Activated CD8-positive, alpha-beta memory T cell treated with anti-CD3 and anti-CD28 coated beads for 4 hours (primary cell): ENCODE results near the gene OR1M1.
"Not testable (repeated sequence)": the region's sequence is repeated elsewhere in the genome, so short reads cannot be mapped to it uniquely, and the experiment has no call there.

Source experiments
- DNase-seq, 2 donors: peaks; one replicate each; pipeline ENCODE4 v3.0.0-alpha.2; 2020; ENCODE audit warnings: low read depth in 2 of 2

OR1M1 gene, protein sequence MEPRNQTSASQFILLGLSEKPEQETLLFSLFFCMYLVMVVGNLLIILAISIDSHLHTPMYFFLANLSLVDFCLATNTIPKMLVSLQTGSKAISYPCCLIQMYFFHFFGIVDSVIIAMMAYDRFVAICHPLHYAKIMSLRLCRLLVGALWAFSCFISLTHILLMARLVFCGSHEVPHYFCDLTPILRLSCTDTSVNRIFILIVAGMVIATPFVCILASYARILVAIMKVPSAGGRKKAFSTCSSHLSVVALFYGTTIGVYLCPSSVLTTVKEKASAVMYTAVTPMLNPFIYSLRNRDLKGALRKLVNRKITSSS

DNA sequence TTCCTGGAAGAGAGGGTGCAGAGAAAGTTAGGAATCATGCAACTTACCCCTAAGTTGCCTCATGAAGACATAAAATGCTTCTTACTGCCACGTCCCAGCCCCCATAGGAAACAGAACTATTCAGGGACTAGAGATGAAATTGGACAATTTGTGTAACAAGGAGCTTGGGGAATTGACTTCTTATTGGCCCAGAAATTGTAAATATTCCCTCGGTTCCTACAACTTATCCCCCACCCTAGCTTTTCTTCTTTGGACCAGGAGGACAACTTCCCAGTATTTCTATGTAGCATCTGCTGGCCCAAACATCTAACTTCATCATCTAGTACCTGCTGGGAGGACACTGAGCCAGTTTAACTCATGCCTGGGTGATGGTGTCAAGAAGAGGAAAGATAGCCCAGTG, at the start of gene OR1M1:
Gene OR1M1 (plus strand): TSS at position 301 of the 400 bp plus-strand sequence. CDS start 6,184 bp downstream, outside the sequence.
- DNase-seq: no peak

- no peak for DNase-seq
These were observed 49.3 kb upstream of the OR1M1 start for GRCh38 chr19:9037400-9038062.

- no peak for DNase-seq
These were observed 47.1 kb upstream of the OR1M1 start for GRCh38 chr19:9039728-9040127.

DNA sequence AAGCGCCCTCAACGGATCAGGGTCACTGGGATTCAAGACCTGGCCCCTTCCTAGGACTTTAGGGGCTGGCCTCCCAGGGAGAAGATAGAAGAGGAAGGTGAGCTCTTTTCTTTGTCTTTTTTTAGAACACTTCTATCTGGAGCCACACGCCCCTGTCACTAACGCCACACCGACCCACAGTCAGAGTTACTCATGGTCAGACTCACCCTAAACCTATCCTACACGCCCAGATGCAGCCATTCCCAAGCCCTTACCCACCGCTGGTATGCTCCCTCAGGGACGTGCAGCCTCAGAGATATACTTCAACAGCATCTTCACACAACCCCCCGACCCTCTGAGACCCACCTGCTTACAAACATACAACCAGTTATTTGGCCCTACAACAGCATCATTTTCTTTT, 46.7 kb upstream of the OR1M1 start:
- no peak for DNase-seq

GRCh38 chr19:9041023-9041422, 45.8 kb upstream of the OR1M1 start:
- DNase-seq: no peak

DNA sequence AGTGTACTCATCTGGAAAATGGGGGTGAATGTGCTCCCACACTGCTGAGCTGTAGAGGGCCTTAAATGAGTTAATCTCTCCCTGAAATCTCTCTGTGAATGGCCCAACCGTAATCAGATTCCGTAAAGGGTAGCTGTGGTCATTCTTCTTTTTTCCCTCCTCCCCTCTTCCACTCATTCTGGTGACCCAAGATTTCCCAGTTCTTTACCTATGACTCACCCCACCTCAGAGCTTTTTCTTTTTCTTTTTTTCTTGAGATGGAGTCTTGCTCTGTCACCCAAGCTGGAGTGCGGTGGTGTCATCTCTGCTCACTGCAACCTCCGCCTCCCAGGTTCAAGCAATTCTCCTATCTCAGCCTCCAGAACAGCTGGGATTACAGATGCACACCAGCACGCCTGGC, 43.3 kb upstream of the OR1M1 start:
- no peak for DNase-seq

DNA sequence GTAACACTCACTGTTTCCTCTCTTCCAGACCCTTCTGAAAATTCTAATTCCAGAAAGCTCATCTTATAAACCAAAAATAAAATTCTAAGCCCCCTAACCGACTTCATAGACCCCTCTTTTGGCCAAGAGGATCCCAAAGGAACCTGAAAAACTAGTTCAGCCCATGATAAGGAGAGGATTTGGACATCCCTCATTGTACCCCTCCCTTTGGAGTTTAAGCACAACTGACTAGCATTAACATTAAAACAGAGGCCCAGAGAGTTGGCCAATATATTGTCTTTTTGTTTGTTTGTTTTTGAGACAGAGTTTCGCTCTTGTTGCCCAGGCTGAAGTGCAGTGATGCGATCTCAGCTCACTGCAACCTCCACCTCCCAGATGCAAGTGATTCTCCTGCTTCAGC, 42.4 kb upstream of the OR1M1 start:
- DNase-seq: no peak

GRCh38 chr19:9046694-9047093, 40.2 kb upstream of the OR1M1 start:
- no peak for DNase-seq

- DNase-seq: no peak
These were observed 34.0 kb upstream of the OR1M1 start for GRCh38 chr19:9052894-9053293.

DNA sequence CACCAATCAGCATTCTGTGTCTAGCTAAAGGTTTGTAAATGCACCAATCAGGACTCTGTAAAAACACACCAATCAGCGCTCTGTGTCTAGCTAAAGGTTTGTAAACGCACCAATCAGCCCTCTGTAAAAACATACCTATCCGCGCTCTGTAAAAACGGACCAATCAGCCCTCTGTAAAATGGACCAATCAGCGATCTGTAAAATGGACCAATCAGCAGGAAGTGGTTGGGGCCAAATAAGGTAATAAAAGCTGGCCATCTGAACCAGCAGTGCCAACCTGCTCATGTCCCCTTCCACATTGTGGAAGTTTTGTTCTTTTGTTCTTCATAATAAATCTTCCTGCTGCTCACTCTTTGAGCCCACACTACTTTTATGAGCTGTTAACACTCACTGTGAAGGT, 33.2 kb upstream of the OR1M1 start:
- not testable (repeated sequence) for DNase-seq

- DNase-seq: no peak
These were observed 32.7 kb upstream of the OR1M1 start for GRCh38 chr19:9054207-9054606.

- DNase-seq: no peak
These were observed 32.1 kb upstream of the OR1M1 start for GRCh38 chr19:9054765-9055164.

DNA sequence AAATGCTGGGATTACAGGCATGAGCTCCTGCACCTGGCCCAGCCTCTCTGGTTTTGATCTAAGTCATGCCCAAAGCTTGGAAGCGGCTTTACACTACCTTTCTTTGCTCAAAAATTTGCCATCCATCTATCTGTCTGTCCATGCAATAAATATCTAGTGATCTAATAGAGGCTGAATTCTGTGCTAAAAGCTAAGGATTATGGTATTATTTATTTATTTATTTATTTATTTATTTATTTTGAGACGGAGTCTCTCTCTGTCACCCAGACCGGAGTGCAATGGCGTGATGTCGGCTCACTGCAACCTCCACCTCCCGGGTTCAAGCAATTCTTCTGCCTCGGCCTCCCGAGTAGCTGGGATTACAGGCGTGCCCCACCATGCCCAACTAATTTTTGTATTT, 30.7 kb upstream of the OR1M1 start:
- not testable (repeated sequence) for DNase-seq

DNA sequence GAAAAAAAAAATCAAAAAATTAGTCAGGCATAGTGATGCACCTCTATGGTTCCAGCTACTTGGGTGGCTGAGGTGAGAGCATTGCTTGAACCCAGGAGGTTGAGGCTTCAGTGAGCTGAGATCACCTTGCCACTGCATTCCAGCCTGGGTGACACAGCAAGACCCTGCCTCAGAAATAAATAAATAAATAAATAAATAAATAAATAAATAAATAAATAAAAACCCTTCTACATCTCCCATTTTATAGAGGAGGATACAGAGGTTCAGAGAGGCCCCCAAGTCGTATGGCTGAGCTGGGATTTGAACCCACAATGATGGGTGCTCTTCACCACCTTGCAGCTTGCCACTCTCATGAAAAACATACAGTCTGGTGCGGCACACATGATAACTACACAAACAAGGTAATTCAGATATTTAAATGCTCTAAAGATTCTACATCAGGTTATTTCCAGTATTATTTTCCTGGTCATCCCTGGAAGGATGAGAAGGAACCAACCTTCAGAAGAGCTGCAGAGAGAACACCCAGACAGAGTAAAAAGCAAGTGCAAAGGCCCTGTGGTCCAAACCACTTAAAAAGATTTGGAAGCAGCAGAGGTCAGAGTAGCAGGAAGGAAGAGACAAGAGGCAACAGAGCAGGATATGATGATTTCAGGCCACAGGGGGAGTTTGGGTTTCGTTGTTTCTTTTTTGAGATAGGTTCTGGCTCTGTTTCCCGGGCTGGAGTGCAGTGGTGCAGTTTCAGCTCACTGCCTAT, 29.2 kb upstream of the OR1M1 start:
- DNase-seq: no peak

DNA sequence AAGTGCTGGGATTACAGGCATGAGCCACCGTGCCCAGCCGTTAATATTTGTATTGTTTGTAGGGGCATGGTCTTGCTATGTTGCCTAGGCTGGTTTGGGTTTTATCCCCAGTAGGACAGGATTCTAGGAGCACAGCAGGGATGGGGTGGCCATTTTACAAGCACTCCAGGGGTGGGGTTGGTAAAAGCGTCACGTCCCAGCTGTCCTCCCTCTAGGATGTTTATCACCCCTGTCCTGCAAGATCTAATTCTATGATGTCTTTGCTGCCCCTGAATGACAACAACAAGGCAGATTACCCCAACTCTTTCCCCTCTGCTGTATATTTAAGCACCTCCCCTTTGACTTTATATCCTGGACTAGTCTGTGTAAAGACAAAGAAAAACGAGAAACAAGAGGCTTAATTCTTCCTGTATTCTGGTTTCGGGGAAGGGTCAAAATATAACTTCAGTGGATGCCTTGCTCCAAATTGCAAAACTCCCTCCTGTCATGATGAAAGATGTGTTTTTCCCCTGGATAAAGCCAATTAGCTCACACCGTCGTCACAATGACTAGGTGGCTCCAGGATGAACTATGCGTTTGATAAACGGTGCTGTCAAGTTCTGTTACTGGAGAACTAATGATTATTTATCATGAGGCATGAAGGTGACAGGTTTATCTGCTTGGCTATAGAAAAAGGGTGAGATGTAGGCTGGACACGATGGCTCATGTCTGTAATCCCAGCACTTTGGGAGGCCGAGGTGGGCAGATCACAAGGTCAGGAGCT, 27.8 kb upstream of the OR1M1 start:
- DNase-seq: no peak

DNA sequence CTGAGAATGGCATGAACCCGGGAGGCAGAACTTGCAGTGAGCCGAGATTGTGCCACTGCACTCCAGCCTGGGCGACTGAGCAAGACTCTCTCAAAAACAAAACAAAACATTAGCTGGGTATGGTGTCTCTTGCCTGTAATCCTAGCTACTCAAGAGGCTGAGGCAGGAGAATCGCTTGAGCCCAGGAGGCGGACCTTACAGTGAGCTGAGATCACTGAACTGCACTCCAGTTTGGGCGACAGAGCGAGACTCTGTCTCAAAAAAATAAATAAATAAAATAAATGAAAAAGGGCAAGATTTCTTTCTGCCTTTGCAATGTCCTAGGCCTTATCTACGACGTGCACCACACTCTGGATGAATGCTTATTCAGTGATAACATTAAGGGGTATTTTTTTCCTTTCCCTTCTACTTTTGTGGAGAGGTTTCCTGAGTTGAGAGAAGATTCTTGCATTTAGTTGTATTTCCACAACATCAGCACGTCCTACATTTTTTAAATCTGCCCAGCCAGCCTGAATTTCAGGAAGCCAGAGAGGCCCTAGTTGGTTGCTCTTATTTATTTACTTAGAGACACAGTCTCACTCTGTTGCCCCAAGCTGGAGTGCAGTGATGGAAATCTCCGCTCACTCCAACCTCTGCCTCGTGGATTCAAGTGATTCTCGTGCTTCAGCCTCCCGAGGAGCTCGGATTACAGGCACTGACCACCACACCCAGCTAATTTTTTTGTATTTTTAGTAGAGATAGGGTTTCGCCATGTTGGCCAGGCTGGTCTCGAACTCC, 26.1 kb upstream of the OR1M1 start:
- DNase-seq: no peak

DNA sequence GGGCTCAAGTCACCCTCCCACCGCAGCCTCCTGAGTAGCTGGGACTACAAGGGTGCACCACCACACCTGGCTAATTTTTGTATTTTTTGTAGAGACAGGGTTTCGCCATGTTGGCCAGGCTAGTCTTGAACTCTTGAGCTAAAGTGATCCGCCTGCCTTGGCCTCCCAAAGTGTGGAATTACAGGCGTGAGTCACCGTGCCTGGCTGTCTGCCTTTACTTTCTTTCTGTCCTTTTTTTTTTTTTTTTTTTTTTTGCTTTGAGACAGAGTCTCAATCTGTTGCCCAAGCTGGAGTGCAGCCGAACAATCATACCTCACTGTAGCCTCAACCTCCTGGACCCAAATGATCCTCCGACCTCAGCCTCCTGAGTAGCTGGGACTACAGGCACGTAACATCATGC, 25.0 kb upstream of the OR1M1 start:
- no peak for DNase-seq

- DNase-seq: no peak
These were observed 21.3 kb upstream of the OR1M1 start for GRCh38 chr19:9065457-9066014.

- DNase-seq: no peak
These were observed 16.8 kb upstream of the OR1M1 start for GRCh38 chr19:9070066-9070465.

DNA sequence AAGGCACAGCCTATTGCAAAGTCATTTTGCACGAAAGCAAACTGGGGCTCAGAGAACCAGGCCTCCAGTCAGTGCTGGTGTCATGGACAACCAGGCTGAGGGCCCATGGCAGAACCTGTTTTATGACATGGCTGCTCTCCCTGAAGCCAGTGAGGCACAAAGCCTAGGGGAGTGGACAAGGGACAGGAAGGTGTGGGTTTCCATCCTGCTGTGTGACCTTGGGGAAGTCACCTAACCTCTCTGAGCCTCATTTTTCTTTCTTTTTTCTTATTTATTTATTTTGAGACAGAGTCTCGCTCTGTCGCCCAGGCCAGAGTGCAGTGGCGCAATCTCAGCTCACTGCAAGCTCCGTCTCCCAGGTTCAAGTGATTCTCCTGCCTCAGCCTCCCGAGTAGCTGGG, 15.1 kb upstream of the OR1M1 start:
- DNase-seq: not testable (repeated sequence)

- DNase-seq: no peak
These were observed 13.1 kb upstream of the OR1M1 start for GRCh38 chr19:9073806-9074205.
